Activated T-cell treated with anti-CD3 and anti-CD28 coated beads, Interleukin-2, amount 50 U/mL, for 72 hours (primary cell): ENCODE data around the gene LHX4. TPM values are rescaled to one million over a fixed set of nuclear protein-coding genes. Genes with fewer than 3 reads are reported as not detected.

Source experiments
- ATAC-seq, 2 donors: fragments of 150-1000 bp; cut with Tn5 transposase; replicated peaks in 1 of 2; 2 replicates each; pipeline ENCODE4 v1.10.0; 2021; ENCODE audit warnings: moderate library complexity in 2 of 2, mild to moderate bottlenecking in 1 of 2
- DNase-seq, 2 donors: peaks; one replicate each; pipeline ENCODE4 v3.0.0; 2021 to 2022; ENCODE audit warnings: mixed read lengths in 1 of 2
- H3K27ac Mint-ChIP-seq: one replicate; pipeline ENCODE4 v1.8.0; 2022; ENCODE audit warnings: mild to moderate bottlenecking, moderate library complexity, mixed read lengths
- H3K27me3 Mint-ChIP-seq: one replicate; pipeline ENCODE4 v1.8.0; 2022; ENCODE audit warnings: low read depth, mixed read lengths
- H3K36me3 Mint-ChIP-seq, 2 donors: one replicate each; pipeline ENCODE4 v1.8.0; 2022; ENCODE audit warnings: mixed read lengths in 2 of 2, mild to moderate bottlenecking in 1 of 2; ENCODE audit not compliant: insufficient read depth in 2 of 2
- H3K4me1 Mint-ChIP-seq: one replicate; pipeline ENCODE4 v1.8.0; 2022; ENCODE audit warnings: low read depth, mixed read lengths
- H3K4me3 Mint-ChIP-seq, 2 donors: one replicate each; pipeline ENCODE4 v1.8.0; 2022; ENCODE audit warnings: mild to moderate bottlenecking in 2 of 2, mixed read lengths in 2 of 2, moderate library complexity in 2 of 2
- H3K9me3 Mint-ChIP-seq, 2 donors: one replicate each; pipeline ENCODE4 v1.8.0; 2022; ENCODE audit warnings: mixed read lengths in 2 of 2
- total RNA-seq, 2 donors: library from RNA; stranded (reverse); gene quantifications; one replicate each; pipeline ENCODE4 v1.2.3, GENCODE V29; 2022

LHX4 gene
- total RNA-seq, 2 donors from 2014 or later = not detected

DNA sequence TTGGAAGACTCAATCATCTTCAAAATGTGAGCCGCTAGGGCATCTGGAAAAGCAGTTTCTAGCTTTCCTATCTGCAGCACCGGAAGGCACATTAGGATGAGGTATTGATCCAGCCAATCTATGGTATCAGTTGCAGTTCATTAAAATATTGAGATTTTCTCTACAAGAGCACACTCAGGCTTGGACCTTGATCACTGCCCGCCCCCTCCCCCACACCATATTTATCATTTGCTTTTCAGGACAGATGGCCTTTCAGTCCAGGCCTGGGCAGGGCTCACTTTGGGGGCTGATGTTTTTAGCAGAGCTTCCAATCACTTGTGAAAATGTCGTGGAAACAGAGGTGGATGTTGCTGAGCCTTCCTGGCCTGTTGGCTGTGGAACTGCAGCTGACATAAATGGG, 17.5 kb downstream of the LHX4 start:
- Mint-ChIP-seq H3K4me3 (no peak overlapping the region), H3K4me1 (peaks cover 12% of the 10 kb centered on the region), H3K36me3 (no peaks in the 10 kb centered on the region), H3K9me3 (no peaks in the 10 kb centered on the region), H3K27ac (no peak overlapping the region), H3K27me3 (peaks cover 45% of the 10 kb centered on the region)
- DNase-seq (no peak), ATAC-seq (no peak)

DNA sequence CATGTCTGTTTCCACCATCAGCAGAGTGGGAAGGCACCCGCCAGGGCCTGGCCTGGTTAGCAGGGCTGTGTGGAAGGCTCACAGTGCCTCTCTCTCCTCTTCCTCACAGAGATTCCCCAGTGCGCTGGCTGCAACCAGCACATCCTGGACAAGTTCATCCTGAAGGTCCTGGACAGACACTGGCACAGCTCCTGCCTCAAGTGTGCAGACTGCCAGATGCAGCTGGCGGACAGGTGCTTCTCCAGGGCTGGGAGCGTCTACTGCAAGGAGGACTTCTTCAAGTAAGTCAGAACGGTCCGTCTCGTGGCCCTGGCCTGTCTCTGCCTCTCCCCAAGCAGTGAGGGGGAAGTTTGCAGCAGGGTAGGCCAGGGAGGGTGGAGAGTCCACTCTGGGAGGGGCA, 18.1 kb downstream of the LHX4 start:
- H3K9me3 Mint-ChIP-seq = no peaks in the 10 kb centered on the region
- H3K36me3 Mint-ChIP-seq = no peaks in the 10 kb centered on the region
- ATAC-seq = no peak
- no peak for DNase-seq
- no peak overlapping the region for H3K27ac Mint-ChIP-seq
- H3K4me3 Mint-ChIP-seq = no peak overlapping the region
- peaks cover 12% of the 10 kb centered on the region for H3K4me1 Mint-ChIP-seq
- peaks cover 45% of the 10 kb centered on the region for H3K27me3 Mint-ChIP-seq

DNA sequence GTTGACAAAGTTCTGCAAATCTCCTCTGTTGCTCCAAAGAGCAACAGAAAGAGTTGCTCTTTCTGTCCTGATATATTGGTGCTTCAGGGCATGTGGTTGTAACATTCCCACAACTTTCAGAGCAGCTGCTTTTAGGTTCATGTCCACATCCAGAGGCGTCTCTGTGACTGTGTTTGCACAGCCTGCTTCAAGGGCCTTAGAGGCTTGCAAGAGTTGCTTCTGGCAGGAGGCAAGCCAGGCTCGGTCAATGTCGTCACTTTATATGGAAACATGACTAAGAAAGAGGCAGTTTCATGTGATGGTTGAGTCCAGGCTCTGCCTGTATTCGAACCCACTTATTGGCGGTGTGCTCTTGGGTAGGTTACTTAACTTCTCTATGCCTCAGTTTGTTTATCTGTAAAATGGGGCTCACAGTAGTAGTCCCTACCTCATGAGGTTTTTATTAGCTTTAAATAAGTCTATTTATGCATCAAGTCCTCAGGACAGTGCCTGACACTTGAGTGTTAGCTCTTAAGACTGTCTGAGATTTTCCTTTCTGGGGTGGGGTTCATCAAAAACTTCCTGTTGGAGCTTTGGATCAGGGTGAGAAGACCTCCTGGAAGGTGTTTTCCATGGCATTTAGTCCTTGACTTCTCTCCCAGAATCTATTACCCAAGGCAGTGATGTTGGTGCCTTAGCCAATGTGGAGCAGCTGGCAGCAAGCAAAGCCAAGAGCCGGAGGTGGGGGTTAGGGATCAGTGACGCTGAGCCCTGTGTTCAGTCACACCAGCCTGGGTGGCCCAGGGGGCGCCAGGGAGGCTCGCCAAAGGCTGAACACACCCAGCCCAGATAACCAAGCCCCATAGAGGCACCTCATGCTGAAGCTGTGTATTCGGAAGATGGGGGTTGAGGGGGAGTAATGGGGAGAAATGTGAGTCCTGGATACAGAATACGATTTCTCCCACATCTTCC, 18.9 kb downstream of the LHX4 start:
- no peak for DNase-seq
- Mint-ChIP-seq H3K27me3 (peaks cover 44% of the 10 kb centered on the region), H3K36me3 (no peaks in the 10 kb centered on the region), H3K4me1 (peaks cover 12% of the 10 kb centered on the region), H3K9me3 (no peaks in the 10 kb centered on the region), H3K27ac (no peak overlapping the region), H3K4me3 (no peak overlapping the region)
- no peak for ATAC-seq

DNA sequence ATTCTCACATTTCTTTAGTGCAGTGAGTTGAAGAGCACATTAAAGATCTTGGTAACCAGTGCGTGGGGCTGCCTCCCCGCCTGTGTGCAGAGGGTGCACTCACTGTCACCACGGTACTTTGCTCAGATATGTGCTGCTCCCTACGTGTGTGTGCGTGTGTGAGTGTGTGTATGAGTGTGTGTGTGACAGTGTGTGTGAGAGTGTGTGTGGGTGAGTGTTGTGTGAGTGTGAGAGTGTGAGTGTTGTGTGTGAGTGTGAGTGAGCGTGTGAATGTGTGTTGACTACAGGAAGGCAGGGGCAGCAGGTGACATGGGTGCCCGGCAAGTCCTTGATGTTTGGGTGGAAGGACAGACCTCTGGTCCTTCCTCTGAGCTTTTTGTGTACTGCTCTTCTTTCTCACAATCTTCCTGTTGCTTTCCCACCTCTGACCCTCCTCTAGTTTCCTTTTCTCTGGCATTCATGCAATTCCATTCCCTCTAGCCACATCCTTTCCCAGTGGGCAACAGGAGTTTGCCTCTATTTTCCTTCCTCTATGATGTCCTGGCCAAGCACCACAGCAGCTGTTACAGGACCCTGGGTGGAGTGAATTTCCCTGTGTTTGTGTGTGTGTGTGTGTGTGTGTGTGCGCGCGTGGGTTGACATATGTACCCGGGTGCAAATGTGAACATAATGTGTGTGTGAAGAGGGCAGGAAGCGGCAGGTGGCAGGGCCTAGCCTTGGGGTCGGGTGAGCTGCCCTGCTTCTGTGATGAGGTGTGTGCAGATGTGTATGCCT, 19.8 kb downstream of the LHX4 start:
- Mint-ChIP-seq H3K36me3 (no peaks in the 10 kb centered on the region), H3K27me3 (peaks cover 38% of the 10 kb centered on the region), H3K4me3 (no peak overlapping the region), H3K27ac (no peak overlapping the region), H3K4me1 (peaks cover 12% of the 10 kb centered on the region), H3K9me3 (no peaks in the 10 kb centered on the region)
- DNase-seq (no peak), ATAC-seq (no peak)

DNA sequence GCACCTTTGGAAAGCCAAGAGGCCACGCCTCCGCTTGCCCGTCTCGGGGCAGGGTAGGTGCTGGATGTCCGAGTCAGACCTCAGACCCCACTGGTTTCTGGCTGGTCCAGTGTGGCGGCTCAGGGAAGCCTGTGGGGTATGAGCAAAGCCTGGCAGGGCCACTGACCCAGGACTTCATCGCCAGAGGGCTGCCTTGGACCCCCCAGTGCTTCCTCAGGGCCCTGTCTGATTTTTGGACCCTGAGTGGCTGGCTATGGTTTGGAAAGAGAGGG, 20.4 kb downstream of the LHX4 start:
- Mint-ChIP-seq H3K36me3 (no peaks in the 10 kb centered on the region), H3K9me3 (no peaks in the 10 kb centered on the region), H3K27me3 (peaks cover 38% of the 10 kb centered on the region), H3K4me1 (peaks cover 12% of the 10 kb centered on the region), H3K4me3 (no peak overlapping the region), H3K27ac (no peak overlapping the region)
- no peak for DNase-seq
- ATAC-seq = no peak

DNA sequence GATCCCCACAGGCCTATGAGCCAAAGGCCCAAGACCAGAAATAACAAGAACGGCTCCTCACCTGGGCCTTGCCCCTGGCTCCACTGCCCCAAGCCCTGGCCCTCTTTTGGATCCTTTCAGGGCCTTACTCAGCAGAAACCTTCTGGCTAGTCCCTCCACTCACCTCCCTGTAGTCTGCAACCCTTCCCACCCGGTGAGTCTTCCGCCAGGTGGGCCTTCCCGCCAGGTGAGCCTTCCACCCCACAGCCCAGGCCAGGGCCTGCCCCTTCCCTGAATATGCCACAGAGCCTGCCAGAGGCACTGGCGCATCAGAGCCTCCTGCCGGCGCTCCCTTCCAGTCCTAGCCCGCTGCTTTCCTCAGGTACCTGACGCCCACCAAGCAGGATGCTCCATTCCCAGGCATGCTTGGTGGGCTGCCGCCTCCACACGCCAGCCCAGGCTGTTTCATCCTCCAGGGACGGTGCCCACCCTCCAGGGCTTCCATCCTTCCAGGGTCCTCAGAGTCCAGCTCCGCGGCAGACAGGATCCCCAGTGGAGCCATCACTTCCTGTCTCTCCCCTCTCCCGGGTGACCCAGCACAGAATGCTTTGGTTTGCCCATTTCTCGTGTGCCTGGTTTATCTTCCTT, 20.9 kb downstream of the LHX4 start:
- Mint-ChIP-seq H3K27me3 (peaks cover 38% of the 10 kb centered on the region), H3K27ac (no peak overlapping the region), H3K4me3 (no peak overlapping the region), H3K36me3 (no peaks in the 10 kb centered on the region), H3K4me1 (peaks cover 12% of the 10 kb centered on the region), H3K9me3 (no peaks in the 10 kb centered on the region)
- ATAC-seq (no peak), DNase-seq (no peak)

DNA sequence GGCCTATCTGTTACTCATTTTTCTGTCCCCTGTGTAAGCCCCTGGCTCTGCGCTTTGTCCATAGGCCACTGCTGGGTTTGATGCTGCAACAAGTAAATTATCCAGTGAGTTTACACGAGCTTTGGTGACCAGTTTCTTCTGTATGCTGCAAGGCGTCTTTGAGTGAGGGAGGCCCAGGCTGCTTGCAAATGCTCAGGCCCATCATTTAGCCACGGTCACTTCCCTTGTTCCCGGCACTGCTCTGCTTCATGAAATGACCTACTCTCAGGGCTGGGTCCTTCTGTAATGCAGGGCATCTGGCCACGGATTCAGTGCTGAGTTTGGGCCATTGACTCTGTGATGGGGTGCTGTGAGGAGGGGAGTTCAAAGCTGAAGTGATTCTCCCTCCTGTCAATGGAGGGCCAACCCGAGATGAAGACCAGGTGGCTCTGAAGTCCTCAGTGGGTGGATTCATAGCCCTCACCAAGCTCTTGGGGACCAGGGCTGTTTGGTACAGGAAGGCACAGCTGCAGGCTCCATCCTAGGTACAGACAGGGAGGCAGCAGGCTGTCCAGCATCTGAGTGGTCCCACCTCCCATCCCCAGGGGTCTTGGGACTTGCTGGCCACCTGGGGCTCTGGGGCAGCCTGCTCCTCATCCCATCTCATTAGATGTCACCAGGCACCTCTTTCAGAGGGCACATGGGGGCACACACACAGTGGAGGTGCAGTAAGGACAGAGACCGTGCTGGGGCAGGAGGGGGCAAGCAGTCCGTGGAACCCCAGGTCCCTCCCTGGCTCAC, 21.7 kb downstream of the LHX4 start:
- Mint-ChIP-seq H3K27ac (no peak overlapping the region), H3K27me3 (peaks cover 38% of the 10 kb centered on the region), H3K9me3 (no peaks in the 10 kb centered on the region), H3K4me1 (peaks cover 7% of the 10 kb centered on the region), H3K4me3 (no peak overlapping the region), H3K36me3 (no peaks in the 10 kb centered on the region)
- DNase-seq = no peak
- no peak for ATAC-seq

DNA sequence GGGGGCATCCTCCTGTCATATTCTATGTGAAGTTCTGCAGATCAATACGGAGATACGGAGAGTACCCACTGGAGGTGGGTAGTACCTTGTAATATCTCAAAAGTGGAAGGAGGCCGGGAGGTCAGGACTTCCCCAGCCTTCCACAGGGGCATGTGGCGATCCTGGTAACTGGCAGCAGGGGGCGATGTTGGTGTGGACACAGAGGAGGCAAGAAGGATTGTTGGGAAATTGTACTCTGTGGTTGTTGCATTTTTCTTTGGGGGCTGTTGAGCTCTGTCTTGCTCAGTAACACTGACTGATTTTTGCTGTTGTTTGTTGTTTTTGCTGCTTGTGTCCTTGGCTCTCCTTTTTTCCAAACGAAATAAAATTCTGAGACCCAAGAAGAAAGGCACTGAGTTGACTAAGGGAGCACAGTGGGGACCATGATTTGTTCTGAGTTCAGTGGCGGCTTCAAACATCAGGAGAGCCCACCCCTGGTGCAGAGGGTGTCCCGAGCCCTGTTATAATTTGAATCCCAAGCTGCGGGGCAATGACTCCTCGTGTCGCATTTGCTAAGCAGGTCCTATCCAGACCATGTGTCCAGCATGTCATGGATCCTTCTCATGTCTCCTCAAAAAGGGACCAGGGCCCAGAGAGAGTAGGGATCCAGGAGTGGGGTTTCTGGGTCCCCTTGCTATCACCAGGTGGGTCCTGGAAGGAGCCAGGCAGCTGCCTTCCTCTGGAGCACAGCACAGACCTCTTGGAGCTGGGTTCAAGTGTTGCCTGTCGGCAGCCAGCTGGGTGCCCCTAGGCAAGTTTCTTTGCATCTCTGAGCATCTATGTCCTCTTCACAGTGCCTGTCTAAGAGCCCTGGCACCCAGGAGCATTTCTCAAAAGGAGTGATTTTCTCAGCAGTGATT, 22.8 kb downstream of the LHX4 start:
- Mint-ChIP-seq H3K9me3 (no peaks in the 10 kb centered on the region), H3K27ac (no peak overlapping the region), H3K4me1 (no peaks in the 10 kb centered on the region), H3K4me3 (no peak overlapping the region), H3K27me3 (peaks cover 45% of the 10 kb centered on the region), H3K36me3 (no peaks in the 10 kb centered on the region)
- ATAC-seq (peak; percentile 58 to 73), DNase-seq (peak; percentile 80)

DNA sequence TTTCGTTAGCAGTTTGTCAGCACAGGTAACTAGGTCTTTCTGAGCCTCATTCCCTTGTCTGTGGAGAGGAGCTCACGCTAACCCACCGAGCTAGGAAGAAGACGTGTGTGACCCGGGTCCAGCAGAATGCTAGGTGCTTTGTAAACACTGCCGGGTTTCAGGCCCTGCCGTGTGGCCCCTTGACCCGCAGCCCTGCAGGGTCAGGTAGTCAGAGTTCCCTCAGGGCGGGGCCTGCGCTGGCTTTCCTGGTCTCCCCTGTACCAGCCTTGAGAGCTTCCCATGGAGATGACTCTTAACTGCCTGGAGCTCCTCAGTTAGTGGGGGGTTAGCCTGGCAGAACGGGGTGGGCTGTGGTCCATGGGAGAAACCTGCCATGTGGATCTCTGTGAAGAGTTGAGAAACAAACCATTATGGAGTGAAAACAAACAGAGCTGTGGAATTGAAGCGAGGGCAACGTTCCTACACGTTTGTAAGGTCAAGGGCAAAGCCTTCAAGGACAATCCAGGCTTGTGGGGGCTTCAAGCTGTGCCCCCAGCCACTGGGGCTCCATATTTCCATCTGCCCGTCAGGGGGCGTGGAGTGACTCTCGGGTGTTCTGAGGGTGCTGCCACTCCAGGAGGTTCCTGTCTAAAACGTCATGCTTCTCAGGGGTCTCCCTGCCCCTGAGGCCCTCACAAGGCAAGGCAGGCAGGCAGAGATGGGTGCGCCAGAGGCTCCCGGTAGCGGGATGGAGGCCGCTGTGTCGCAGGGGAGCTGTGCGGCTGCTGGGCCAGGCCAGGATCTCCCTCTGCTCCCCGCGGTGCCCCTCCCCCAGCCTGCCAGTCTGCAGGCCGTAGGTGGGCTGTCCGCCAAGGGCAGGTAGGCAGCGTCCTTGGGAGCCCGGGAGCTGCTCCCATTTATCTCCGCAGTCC, 23.8 kb downstream of the LHX4 start:
- no peaks in the 10 kb centered on the region for H3K36me3 Mint-ChIP-seq
- DNase-seq = no peak
- no peak for ATAC-seq
- no peaks in the 10 kb centered on the region for H3K4me1 Mint-ChIP-seq
- no peak overlapping the region for H3K27ac Mint-ChIP-seq
- no peaks in the 10 kb centered on the region for H3K9me3 Mint-ChIP-seq
- H3K27me3 Mint-ChIP-seq = peaks cover 54% of the 10 kb centered on the region
- no peak overlapping the region for H3K4me3 Mint-ChIP-seq

DNA sequence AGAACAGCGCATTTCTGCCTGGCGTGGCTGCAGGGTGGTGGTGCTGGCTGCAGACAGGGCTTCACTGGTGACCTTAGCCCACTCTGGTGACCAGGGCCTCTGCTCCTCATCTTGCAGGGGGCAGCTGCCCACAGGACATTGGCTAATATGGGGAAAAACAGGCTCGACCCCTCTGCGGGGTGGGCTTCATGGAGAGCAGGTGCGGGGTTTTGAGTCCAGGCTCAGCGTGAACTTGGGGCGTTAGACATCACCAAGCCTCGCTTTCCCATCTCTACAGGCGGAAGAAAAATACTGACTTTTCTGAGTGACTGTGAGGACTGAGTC, 24.4 kb downstream of the LHX4 start:
- ATAC-seq = no peak
- Mint-ChIP-seq H3K27ac (no peak overlapping the region), H3K9me3 (no peaks in the 10 kb centered on the region), H3K36me3 (no peaks in the 10 kb centered on the region), H3K27me3 (peaks cover 58% of the 10 kb centered on the region), H3K4me3 (no peak overlapping the region), H3K4me1 (no peaks in the 10 kb centered on the region)
- DNase-seq = no peak

DNA sequence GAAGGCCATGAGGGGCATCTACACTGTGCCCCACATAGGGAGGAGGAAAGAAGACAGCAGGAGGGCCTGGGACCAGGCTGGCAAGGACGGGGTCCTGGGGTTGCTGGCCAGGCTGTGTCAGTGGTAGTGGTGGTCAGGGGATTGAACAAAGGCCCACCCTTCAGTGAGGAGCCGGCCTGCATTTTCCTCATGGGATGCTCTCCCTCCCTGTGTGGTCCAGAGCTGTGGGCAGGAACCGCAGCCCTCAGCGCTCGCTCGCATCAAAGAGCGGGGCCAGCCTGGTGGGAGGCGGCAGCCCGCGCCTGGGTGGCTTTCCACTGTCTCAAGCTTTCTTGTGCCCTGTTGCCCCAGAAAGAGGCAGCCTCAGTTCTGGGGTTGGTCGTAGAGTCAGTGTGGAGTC, 24.8 kb downstream of the LHX4 start:
- no peaks in the 10 kb centered on the region for H3K4me1 Mint-ChIP-seq
- no peak for ATAC-seq
- H3K36me3 Mint-ChIP-seq = no peaks in the 10 kb centered on the region
- H3K9me3 Mint-ChIP-seq = no peaks in the 10 kb centered on the region
- no peak for DNase-seq
- H3K27ac Mint-ChIP-seq = no peak overlapping the region
- H3K4me3 Mint-ChIP-seq = no peak overlapping the region
- peaks cover 54% of the 10 kb centered on the region for H3K27me3 Mint-ChIP-seq
